Brain microvascular endothelial cell (primary cell): Measurements from ENCODE around the gene INPP5E.

Source experiments
- DNase-seq: peaks from one replicate; pipeline ENCODE4 v3.0.0-alpha.2; 2020
- H3K27ac ChIP-seq: fragments of 250-450 bp; sonication (Bioruptor Pico); 2 replicates; pipeline ENCODE4 v1.5.1; 2020; ENCODE audit warnings: mild to moderate bottlenecking, moderate library complexity
- H3K27me3 ChIP-seq: fragments of 250-450 bp; sonication (Bioruptor Pico); replicated peaks from 2 replicates; pipeline ENCODE4 v1.5.1; 2020; ENCODE audit warnings: mild to moderate bottlenecking
- H3K36me3 ChIP-seq: fragments of 250-450 bp; sonication (Bioruptor Pico); replicated peaks from 2 replicates; pipeline ENCODE4 v1.5.1; 2020; ENCODE audit warnings: mild to moderate bottlenecking
- H3K4me3 ChIP-seq: 2 replicates; pipeline ENCODE4 v1.5.1; 2011; ENCODE audit warnings: low read depth, mild to moderate bottlenecking, control low read depth, low read length, moderate library complexity
- in situ Hi-C: cut with HindIII; loops from 2 replicates; pipeline ENCODE4 v1.10.0; 2017; ENCODE audit warnings: low sequenced_read_pairs, low pct_ligation_motif_present
- TF ChIP-seq, protein P1 (sequence below): IDR thresholded peaks from 2 replicates; pipeline ENCODE4 v1.5.1; 2011; ENCODE audit warnings: low read depth, mild to moderate bottlenecking, moderate library complexity, low read length, control low read depth, inconsistent platforms; ENCODE audit errors: missing control alignments

Gene INPP5E

DNA sequence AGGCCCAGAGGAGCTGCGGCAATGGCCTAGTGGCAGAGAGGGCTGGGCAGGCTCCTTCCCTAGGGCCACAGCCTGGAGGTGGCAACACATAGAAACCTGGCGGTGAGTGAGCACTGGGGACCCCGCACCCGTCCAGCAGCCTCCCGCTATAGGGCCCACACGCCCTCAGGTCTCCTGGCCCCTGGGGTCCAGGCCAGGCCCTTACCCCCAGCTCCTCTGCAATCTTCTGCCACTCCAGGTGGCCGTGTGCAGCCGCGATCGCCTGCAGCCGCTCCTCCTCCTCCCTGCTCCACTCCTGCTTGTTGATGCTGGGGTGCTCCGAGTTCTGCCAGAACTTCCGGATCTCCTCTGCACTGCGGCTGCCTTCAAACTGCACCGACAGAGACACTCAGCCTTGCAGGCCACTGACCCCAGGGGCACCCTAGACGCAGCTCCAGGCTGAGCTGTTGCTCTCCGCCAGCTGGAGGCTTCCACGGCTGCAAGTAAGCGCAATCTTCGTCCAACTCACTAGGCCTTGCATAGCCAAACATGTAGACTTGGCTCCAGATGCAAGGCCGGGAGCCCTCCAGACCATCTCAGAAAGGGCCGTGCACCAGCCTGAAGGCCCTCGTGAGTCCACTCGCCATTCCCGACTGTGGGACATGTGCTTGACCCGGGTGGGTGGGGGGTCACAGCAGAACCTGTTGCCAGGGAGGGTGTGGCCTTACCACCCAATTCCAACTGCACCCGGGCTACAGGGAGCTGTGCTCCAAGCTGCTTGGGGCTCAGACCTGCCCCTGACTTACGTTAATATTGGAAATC is 47.7 kb downstream of the INPP5E start:
- no peaks in the 10 kb centered on the region for H3K27me3 ChIP-seq
- H3K27ac ChIP-seq: no peak overlapping the region
- in situ Hi-C loops: no loop called here
- no peak overlapping the region for H3K4me3 ChIP-seq
- DNase-seq: no peak
- TF ChIP-seq, protein P1, sequence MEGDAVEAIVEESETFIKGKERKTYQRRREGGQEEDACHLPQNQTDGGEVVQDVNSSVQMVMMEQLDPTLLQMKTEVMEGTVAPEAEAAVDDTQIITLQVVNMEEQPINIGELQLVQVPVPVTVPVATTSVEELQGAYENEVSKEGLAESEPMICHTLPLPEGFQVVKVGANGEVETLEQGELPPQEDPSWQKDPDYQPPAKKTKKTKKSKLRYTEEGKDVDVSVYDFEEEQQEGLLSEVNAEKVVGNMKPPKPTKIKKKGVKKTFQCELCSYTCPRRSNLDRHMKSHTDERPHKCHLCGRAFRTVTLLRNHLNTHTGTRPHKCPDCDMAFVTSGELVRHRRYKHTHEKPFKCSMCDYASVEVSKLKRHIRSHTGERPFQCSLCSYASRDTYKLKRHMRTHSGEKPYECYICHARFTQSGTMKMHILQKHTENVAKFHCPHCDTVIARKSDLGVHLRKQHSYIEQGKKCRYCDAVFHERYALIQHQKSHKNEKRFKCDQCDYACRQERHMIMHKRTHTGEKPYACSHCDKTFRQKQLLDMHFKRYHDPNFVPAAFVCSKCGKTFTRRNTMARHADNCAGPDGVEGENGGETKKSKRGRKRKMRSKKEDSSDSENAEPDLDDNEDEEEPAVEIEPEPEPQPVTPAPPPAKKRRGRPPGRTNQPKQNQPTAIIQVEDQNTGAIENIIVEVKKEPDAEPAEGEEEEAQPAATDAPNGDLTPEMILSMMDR: no peak
- peaks cover 91% of the 10 kb centered on the region for H3K36me3 ChIP-seq

DNA sequence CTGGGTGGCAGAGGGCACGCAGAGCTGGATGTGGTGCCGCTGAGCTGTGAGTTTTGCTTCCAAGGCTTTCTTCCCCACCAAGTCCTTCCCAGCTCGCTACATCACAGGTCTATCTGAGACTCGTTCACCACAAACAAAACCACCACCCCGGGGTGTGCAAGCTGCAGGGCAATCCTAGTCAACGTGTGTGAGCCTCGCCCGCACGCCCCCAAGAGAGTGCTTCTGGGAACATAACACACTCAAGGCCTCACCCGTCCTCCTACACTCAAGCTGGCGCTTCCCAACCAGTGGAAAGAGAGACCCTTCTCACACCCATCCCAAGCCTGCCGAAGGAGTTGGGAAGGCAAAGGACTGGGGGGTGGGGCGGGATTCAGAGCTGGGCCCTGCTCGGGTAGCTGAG is 50.2 kb downstream of the INPP5E start:
- TF ChIP-seq, protein P1: no peak
- in situ Hi-C loops: no loop called here

GRCh38 chr9:136387217-136387616 is 52.4 kb downstream of the INPP5E start:
- Histone ChIP-seq H3K27me3 (no peaks in the 10 kb centered on the region), H3K36me3 (peaks cover 80% of the 10 kb centered on the region), H3K27ac (no peak overlapping the region), H3K4me3 (no peak overlapping the region)
- in situ Hi-C loops: no loop called here
- TF ChIP-seq, protein P1: no peak
- no peak for DNase-seq

More for the DNA sequence above, 50.2 kb downstream of the INPP5E start:
- Histone ChIP-seq H3K36me3 (peaks cover 83% of the 10 kb centered on the region), H3K27me3 (no peaks in the 10 kb centered on the region), H3K27ac (no peak overlapping the region), H3K4me3 (no peak overlapping the region)
- no peak for DNase-seq

DNA sequence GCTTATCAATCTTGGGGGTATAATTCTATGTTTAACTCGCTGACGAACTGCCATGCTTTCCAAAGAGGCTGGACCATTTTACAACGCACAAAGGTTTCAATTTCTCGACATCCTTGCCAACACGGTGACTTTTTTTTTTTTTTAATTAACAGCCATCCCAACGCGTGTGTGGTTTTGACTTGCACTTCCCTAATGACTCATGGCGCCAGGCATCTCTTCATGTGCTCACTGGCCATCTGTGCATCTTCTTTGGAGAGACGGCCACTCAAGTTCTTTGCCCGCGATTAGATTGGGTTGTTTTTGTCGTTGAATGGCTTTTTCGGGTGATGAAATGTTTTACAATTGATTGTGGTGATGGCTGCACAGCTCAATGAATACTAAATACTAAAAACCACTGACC is 53.6 kb downstream of the INPP5E start:
- Histone ChIP-seq H3K27ac (no peak overlapping the region), H3K27me3 (no peaks in the 10 kb centered on the region), H3K36me3 (peaks cover 80% of the 10 kb centered on the region), H3K4me3 (no peak overlapping the region)
- DNase-seq: no peak
- TF ChIP-seq, protein P1: no peak
- in situ Hi-C loops: no loop called here

DNA sequence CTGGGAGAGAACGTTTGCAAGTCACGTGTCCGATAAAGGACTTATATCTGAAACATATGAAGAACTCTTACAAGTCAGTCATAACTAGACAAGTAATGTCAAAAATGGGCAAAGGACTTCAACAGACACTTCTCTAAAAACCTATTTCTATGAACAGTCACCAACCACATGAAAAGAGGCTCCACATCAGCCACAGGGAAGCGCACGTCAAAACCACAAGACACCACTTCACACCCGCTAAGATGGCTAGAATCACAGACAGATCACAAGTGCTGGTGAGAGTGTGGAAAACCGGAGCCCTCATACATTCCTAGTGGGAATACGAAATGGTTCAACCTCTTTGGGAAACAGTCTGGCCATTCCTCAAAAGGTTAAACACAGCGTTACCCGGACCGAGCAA is 54.6 kb downstream of the INPP5E start:
- H3K36me3 ChIP-seq: peaks cover 85% of the 10 kb centered on the region

More for the DNA sequence above, 54.6 kb downstream of the INPP5E start:
- TF ChIP-seq, protein P1: no peak
- H3K27ac ChIP-seq: no peak overlapping the region
- in situ Hi-C loops: no loop called here
- no peak overlapping the region for H3K4me3 ChIP-seq
- H3K27me3 ChIP-seq: no peaks in the 10 kb centered on the region
- no peak for DNase-seq
